GM12873 (cell line): Measurements from ENCODE around the gene MBD3L4.
"Not testable (repeated sequence)": the region's sequence is repeated elsewhere in the genome, so short reads cannot be mapped to it uniquely, and the experiment has no call there.

Source experiments
- CTCF ChIP-seq: IDR thresholded peaks from 2 replicates; pipeline ENCODE4 v1.5.1; 2012; ENCODE audit warnings: low read depth, mild to moderate bottlenecking, moderate library complexity, low read length, control low read depth; ENCODE audit not compliant: insufficient read depth; ENCODE audit errors: missing control alignments

The MBD3L4 gene

GRCh38 chr19:7058576-7058975 lies 18.6 kb upstream of the MBD3L4 start, which contains the start of gene MBD3L3:
Gene MBD3L3, minus strand, starts transcription at chr19:7058676. Its CDS starts 71 bp downstream, at chr19:7058605.
- TF ChIP-seq CTCF: not testable (repeated sequence)

GRCh38 chr19:7049021-7049420 lies 9.0 kb upstream of the MBD3L4 start, which contains the start of gene MBD3L2:
Gene MBD3L2, plus strand, starts transcription at chr19:7049321. Its CDS starts 53 bp downstream, at chr19:7049374.
- TF ChIP-seq CTCF: not testable (repeated sequence)

- not testable (repeated sequence) for TF ChIP-seq CTCF
Measured at GRCh38 chr19:7030278-7030677, 9.7 kb downstream of the MBD3L4 start, which contains the start of gene MBD3L5. Gene MBD3L5, plus strand, starts transcription at chr19:7030578. Its CDS starts 34 bp downstream, at chr19:7030612.

- TF ChIP-seq CTCF: not testable (repeated sequence)
Measured at GRCh38 chr19:7021331-7021730, 18.6 kb downstream of the MBD3L4 start, which contains the start of gene MBD3L2B. Gene MBD3L2B, minus strand, starts transcription at chr19:7021431. Its CDS starts 34 bp downstream, at chr19:7021397.

GRCh38 chr19:7018828-7019227 lies 21.2 kb downstream of the MBD3L4 start:
- no peak for TF ChIP-seq CTCF

GRCh38 chr19:7013678-7014077 lies 26.3 kb downstream of the MBD3L4 start:
- no peak for TF ChIP-seq CTCF

GRCh38 chr19:7010722-7011593 lies 29.0 kb downstream of the MBD3L4 start:
- TF ChIP-seq CTCF: no peak
